ENCODE measurements around the gene CAP2. TPM values are rescaled to one million over a fixed set of nuclear protein-coding genes. Genes with fewer than 3 reads are reported as not detected.
A peak's percentile ranks its signal among the peaks of the same experiment; 100 is the strongest.

Gene CAP2
- total and polyA plus RNA-seq, 2 experiments from 2014 or later: 4.8 to 22.5 TPM

GRCh38 chr6:17353440-17354175, 39.8 kb upstream of the CAP2 start:
- Histone ChIP-seq H3K9me2 (ENCODE audit: insufficient read depth) (no peaks in the 10 kb centered on the region), H3K79me2 (ENCODE audit: insufficient read depth) (no peaks in the 10 kb centered on the region), H3K4me3 (no peak overlapping the region), H2AFZ (no peak overlapping the region), H3K27me3 (replicated peaks; ENCODE audit: insufficient read depth) (no peaks in the 10 kb centered on the region; the same call in 1 of the 2 replicates), H3F3A (ENCODE audit: insufficient read depth) (no peaks in the 10 kb centered on the region), H4K20me1 (ENCODE audit: insufficient read depth) (no peaks in the 10 kb centered on the region), H3K4me1 (ENCODE audit: insufficient read depth) (no peaks in the 10 kb centered on the region), H3K27ac (no peak overlapping the region), H3K36me3 (ENCODE audit: low read depth) (no peaks in the 10 kb centered on the region), H3K9ac (no peak overlapping the region), H3K9me3 (ENCODE audit: low read depth) (no peaks in the 10 kb centered on the region), H3K4me2 (ENCODE audit: unreplicated experiment) (no peak overlapping the region)
- WGBS, 2 experiments (ENCODE audit: low coverage in 1 of 2, low lambda C conversion rate in 2 of 2, missing lambda C conversion rate in 2 of 2): 58 to 71% methylated on average over 4 of the region's 4 CpGs
- TF ChIP-seq EZH2phosphoT487 (IDR thresholded peaks at IDR 0.05; ENCODE audit: insufficient read depth, low read depth): no peak
- no peak for TF ChIP-seq EZH2 (IDR thresholded peaks at IDR 0.05; ENCODE audit: insufficient read depth, poor library complexity, severe bottlenecking)
- in situ Hi-C loops (cut with MboI): no loop called here
- DNase-seq: no peak

GRCh38 chr6:17354700-17355403, 38.5 kb upstream of the CAP2 start:
- no peak for TF ChIP-seq EZH2phosphoT487 (IDR thresholded peaks at IDR 0.05; ENCODE audit: insufficient read depth, low read depth)
- no peak for TF ChIP-seq EZH2 (IDR thresholded peaks at IDR 0.05; ENCODE audit: insufficient read depth, poor library complexity, severe bottlenecking)
- Histone ChIP-seq H3K4me2 (ENCODE audit: unreplicated experiment) (no peak overlapping the region), H3K9me2 (ENCODE audit: insufficient read depth) (no peaks in the 10 kb centered on the region), H3K4me3 (no peak overlapping the region), H2AFZ (no peak overlapping the region), H3K27ac (no peak overlapping the region), H3K79me2 (ENCODE audit: insufficient read depth) (no peaks in the 10 kb centered on the region), H4K20me1 (ENCODE audit: insufficient read depth) (no peaks in the 10 kb centered on the region), H3F3A (ENCODE audit: insufficient read depth) (no peaks in the 10 kb centered on the region), H3K9ac (no peak overlapping the region), H3K4me1 (ENCODE audit: insufficient read depth) (no peaks in the 10 kb centered on the region), H3K36me3 (ENCODE audit: low read depth) (no peaks in the 10 kb centered on the region), H3K27me3 (replicated peaks; ENCODE audit: insufficient read depth) (no peaks in the 10 kb centered on the region; the same call in 1 of the 2 replicates), H3K9me3 (ENCODE audit: low read depth) (no peaks in the 10 kb centered on the region)
- WGBS, 2 experiments (ENCODE audit: low coverage in 1 of 2, low lambda C conversion rate in 2 of 2, missing lambda C conversion rate in 2 of 2): 68 to 70% methylated on average over 4 of the region's 4 CpGs
- in situ Hi-C loops (cut with MboI): no loop called here
- peak; percentile 26 for DNase-seq

GRCh38 chr6:17355404-17355774, 38.0 kb upstream of the CAP2 start:
- H3K27ac ChIP-seq: no peak overlapping the region
- in situ Hi-C loops (cut with MboI): no loop called here

GRCh38 chr6:17358515-17358914, 34.9 kb upstream of the CAP2 start:
- in situ Hi-C loops (cut with MboI): no loop called here

More at GRCh38 chr6:17355404-17355774, 38.0 kb upstream of the CAP2 start:
- no peaks in the 10 kb centered on the region for H3K79me2 ChIP-seq (ENCODE audit: insufficient read depth)
- no peak for TF ChIP-seq EZH2phosphoT487 (IDR thresholded peaks at IDR 0.05; ENCODE audit: insufficient read depth, low read depth)
- no peak for TF ChIP-seq EZH2 (IDR thresholded peaks at IDR 0.05; ENCODE audit: insufficient read depth, poor library complexity, severe bottlenecking)
- H3K27me3 ChIP-seq (replicated peaks; ENCODE audit: insufficient read depth): no peaks in the 10 kb centered on the region; the same call in 1 of the 2 replicates
- H2AFZ ChIP-seq: no peak overlapping the region
- H3K9ac ChIP-seq: no peak overlapping the region
- H3K9me3 ChIP-seq (ENCODE audit: low read depth): no peaks in the 10 kb centered on the region
- 78 to 84% methylated on average over 2 of the region's 2 CpGs for WGBS, 2 experiments (ENCODE audit: low coverage in 1 of 2, low lambda C conversion rate in 2 of 2, missing lambda C conversion rate in 2 of 2)
- H3K9me2 ChIP-seq (ENCODE audit: insufficient read depth): no peaks in the 10 kb centered on the region
- no peak overlapping the region for H3K4me3 ChIP-seq
- no peaks in the 10 kb centered on the region for H3F3A ChIP-seq (ENCODE audit: insufficient read depth)
- DNase-seq: no peak
- no peaks in the 10 kb centered on the region for H3K4me1 ChIP-seq (ENCODE audit: insufficient read depth)
- no peak overlapping the region for H3K4me2 ChIP-seq (ENCODE audit: unreplicated experiment)
- H3K36me3 ChIP-seq (ENCODE audit: low read depth): no peaks in the 10 kb centered on the region
- H4K20me1 ChIP-seq (ENCODE audit: insufficient read depth): no peaks in the 10 kb centered on the region

More at GRCh38 chr6:17358515-17358914, 34.9 kb upstream of the CAP2 start:
- no peak overlapping the region for H3K4me2 ChIP-seq (ENCODE audit: unreplicated experiment)
- no peaks in the 10 kb centered on the region for H3K36me3 ChIP-seq (ENCODE audit: low read depth)
- H4K20me1 ChIP-seq (ENCODE audit: insufficient read depth): no peaks in the 10 kb centered on the region
- no peak overlapping the region for H3K4me3 ChIP-seq
- H3K9me2 ChIP-seq (ENCODE audit: insufficient read depth): no peaks in the 10 kb centered on the region
- TF ChIP-seq EZH2 (IDR thresholded peaks at IDR 0.05; ENCODE audit: insufficient read depth, poor library complexity, severe bottlenecking) (no peak), EZH2phosphoT487 (IDR thresholded peaks at IDR 0.05; ENCODE audit: insufficient read depth, low read depth) (no peak)
- H3K79me2 ChIP-seq (ENCODE audit: insufficient read depth): no peaks in the 10 kb centered on the region
- H3K4me1 ChIP-seq (ENCODE audit: insufficient read depth): 0 out of 2 replicates have a peak, but pooled peaks cover 3% of the 10 kb centered on the region
- H3K9me3 ChIP-seq (ENCODE audit: low read depth): no peaks in the 10 kb centered on the region
- no peak overlapping the region for H2AFZ ChIP-seq
- no peaks in the 10 kb centered on the region for H3F3A ChIP-seq (ENCODE audit: insufficient read depth)
- no peaks in the 10 kb centered on the region; the same call in 1 of the 2 replicates for H3K27me3 ChIP-seq (replicated peaks; ENCODE audit: insufficient read depth)
- no peak overlapping the region for H3K9ac ChIP-seq
- no peak overlapping the region for H3K27ac ChIP-seq
- no peak for DNase-seq

Measured in GM23248 (cell line).